Small intestine (tissue), 7 donors: ENCODE results near the gene TMEM179. TPM values are rescaled to one million over a fixed set of nuclear protein-coding genes. Genes with fewer than 3 reads are reported as not detected.

Experiments
- DNase-seq, 2 donors: peaks; one replicate each; pipeline versions ENCODE4 v3.0.0 to v3.0.0-alpha.2; 2013
- FAIRE-seq: peaks from 2 replicates; lab custom pipeline; 2012; peaks lifted over from hg19 to GRCh38; lab: Jason Lieb, UNC
- H3K27ac ChIP-seq, 3 donors: one replicate each; pipeline ENCODE4 v1.5.1; 2013; ENCODE audit warnings: low read length in 2 of 3, mild to moderate bottlenecking in 2 of 3, control low read depth in 1 of 3, inconsistent platforms in 1 of 3, low read depth in 1 of 3, moderate library complexity in 1 of 3
- H3K27me3 ChIP-seq, 3 donors: one replicate each; pipeline ENCODE4 v1.6.1; 2013; ENCODE audit warnings: low read length in 3 of 3, inconsistent platforms in 1 of 3; ENCODE audit not compliant: control insufficient read depth in 3 of 3, insufficient read depth in 3 of 3
- H3K36me3 ChIP-seq, 3 donors: one replicate each; pipeline ENCODE4 v1.6.1; 2013; ENCODE audit warnings: low read length in 3 of 3, inconsistent platforms in 1 of 3, low read depth in 1 of 3, mild to moderate bottlenecking in 1 of 3, moderate library complexity in 1 of 3; ENCODE audit not compliant: control insufficient read depth in 3 of 3, insufficient read depth in 2 of 3
- H3K4me1 ChIP-seq, 3 donors: one replicate each; pipeline ENCODE4 v1.6.1; 2013; ENCODE audit warnings: low read length in 2 of 3, inconsistent platforms in 1 of 3, low read depth in 1 of 3, mild to moderate bottlenecking in 1 of 3, moderate library complexity in 1 of 3; ENCODE audit not compliant: control insufficient read depth in 3 of 3, insufficient read depth in 2 of 3
- H3K4me3 ChIP-seq, 3 donors: one replicate each; pipeline ENCODE4 v1.5.1; 2013; ENCODE audit warnings: low read length in 3 of 3, control low read depth in 1 of 3, inconsistent platforms in 1 of 3, low read depth in 1 of 3, mild to moderate bottlenecking in 1 of 3, moderate library complexity in 1 of 3
- H3K9me3 ChIP-seq, 2 donors: one replicate each; pipeline ENCODE4 v1.6.1; 2013; ENCODE audit warnings: low read depth in 1 of 2, low read length in 1 of 2; ENCODE audit not compliant: control insufficient read depth in 2 of 2, insufficient read depth in 1 of 2
- WGBS, 3 donors: extraction: QIAGEN DNeasy Blood & Tissue Kit; methylation state at CpG; one replicate each; pipeline ENCODE4 v1.1.7; 2013; 5-methylcytosine and 5-hydroxymethylcytosine counted together
- polyA plus RNA-seq, 4 donors: library from polyadenylated mRNA; stranded (reverse) in 3 of 4; unstranded in 1 of 4; fragments of 200-250 nt in 3 of 4; fragments of 120-200 nt in 1 of 4; gene quantifications; one replicate each; pipeline versions ENCODE4 v1.2.1 to v1.2.3, GENCODE V29; 2013
- donor health status: healthy with polysubstance abuse.
- donor health status: control.
- donor health status: control.
- donor health status: Bipolar disorder and iron deficiency.
- donor health status: healthy.

The TMEM179 gene
- polyA plus RNA-seq, 4 donors: 3.0 to 11.2 TPM; not detected in 2

DNA sequence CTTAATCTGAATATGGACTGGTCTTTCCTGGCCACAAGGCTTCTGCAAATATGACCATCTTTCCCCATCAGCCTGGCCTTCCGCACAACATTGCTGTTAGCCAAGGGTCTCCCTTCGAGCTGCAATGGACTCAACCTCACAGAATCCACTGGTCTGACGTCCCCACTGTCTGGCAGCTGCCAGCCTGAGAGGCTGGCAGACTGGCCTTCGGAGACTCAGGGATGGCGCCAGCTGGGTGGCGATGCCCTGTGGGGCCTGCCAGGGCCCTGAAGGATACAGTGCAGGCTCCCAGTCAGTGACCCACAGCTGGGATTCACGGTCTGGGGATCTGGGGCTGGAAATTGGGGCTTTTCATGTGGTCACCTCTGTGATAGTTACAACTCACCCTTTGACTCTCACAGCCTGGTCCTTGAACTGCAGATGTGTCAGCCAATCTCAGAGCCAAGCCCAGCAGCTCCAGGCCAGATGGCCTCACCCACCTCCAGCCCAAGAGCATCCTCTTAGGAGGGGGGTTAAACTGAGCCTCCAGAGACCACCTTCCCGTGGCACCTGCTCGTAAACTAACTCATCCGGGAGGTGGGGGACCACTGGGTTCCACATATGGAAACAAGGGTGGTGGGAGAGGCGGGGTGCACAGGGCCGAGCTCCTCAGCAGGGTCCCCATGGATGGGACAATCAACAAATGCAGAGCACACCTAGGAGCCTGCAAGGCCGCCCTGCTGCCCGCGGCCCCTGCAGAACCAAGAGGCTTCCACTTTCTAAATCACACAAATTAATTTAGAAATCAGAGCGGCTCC is 46.1 kb downstream of the TMEM179 start:
- H3K36me3 ChIP-seq: no peaks in the 10 kb centered on the region
- DNase-seq (no peak), FAIRE-seq (no peak)
- H3K4me1 ChIP-seq: peaks cover 0 to 8% (median 0%) of the 10 kb centered on the region in 3 donors
- H3K27me3 ChIP-seq: no peaks in the 10 kb centered on the region
- 84 to 88% (median 85%) methylated on average over 15 to 16 of the region's 16 CpGs for WGBS, 3 donors
- no peaks in the 10 kb centered on the region for H3K9me3 ChIP-seq
- no peak overlapping the region for H3K27ac ChIP-seq
- no peak overlapping the region for H3K4me3 ChIP-seq

DNA sequence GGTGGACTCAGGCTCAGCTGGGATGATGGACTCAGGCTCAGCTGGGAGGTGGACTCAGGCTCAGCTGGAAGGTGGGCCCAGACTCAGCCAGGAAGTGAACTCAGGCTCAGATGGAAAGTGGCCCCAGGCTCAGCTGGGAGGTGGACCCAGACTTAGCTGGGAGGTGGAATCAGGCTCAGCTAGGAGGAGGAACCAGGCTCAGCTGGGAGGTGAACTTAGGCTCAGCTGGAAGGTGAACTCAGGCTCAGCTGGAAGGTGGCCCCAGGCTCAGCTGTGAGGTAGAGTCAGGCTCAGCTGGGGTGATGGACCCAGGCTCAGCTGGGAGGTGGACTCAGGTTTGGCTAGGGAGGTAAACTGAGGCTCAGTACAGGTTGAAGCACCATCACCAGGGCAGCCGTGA is 46.8 kb downstream of the TMEM179 start:
- no peak overlapping the region for H3K4me3 ChIP-seq
- peaks cover 0 to 8% (median 0%) of the 10 kb centered on the region in 3 donors for H3K4me1 ChIP-seq
- FAIRE-seq (no peak), DNase-seq (no peak)
- 90 to 96% (median 92%) methylated on average over 1 of the region's 1 CpG for WGBS, 3 donors
- H3K27me3 ChIP-seq: no peaks in the 10 kb centered on the region
- H3K27ac ChIP-seq: no peak overlapping the region
- no peaks in the 10 kb centered on the region for H3K36me3 ChIP-seq
- no peaks in the 10 kb centered on the region for H3K9me3 ChIP-seq

DNA sequence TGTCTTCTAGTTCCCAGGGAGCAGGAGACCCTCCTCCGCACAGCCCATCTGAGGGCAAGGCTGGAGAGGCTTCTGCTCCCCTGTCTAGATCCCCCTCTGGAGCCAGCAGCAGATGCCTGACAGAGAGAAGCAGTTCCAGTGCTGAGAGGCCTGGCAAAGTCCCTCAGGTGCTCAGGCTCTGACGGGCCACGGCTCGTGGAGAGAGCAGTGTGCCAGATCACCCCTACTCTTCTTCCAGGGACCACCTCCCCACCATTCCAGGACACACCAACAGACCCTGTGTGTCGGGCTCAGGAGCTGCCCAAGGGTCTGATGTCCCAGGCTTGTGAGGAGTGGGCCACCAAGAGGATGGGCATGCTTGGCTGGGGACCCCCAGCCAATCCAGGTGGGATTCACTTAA is 47.5 kb downstream of the TMEM179 start:
- no peak for FAIRE-seq
- Histone ChIP-seq H3K36me3 (no peaks in the 10 kb centered on the region), H3K27me3 (no peaks in the 10 kb centered on the region), H3K9me3 (no peaks in the 10 kb centered on the region), H3K27ac (no peak overlapping the region), H3K4me1 (peaks cover 0 to 8% (median 0%) of the 10 kb centered on the region in 3 donors), H3K4me3 (no peak overlapping the region)
- 75 to 91% (median 86%) methylated on average over 5 of the region's 5 CpGs for WGBS, 3 donors
- no peak for DNase-seq

DNA sequence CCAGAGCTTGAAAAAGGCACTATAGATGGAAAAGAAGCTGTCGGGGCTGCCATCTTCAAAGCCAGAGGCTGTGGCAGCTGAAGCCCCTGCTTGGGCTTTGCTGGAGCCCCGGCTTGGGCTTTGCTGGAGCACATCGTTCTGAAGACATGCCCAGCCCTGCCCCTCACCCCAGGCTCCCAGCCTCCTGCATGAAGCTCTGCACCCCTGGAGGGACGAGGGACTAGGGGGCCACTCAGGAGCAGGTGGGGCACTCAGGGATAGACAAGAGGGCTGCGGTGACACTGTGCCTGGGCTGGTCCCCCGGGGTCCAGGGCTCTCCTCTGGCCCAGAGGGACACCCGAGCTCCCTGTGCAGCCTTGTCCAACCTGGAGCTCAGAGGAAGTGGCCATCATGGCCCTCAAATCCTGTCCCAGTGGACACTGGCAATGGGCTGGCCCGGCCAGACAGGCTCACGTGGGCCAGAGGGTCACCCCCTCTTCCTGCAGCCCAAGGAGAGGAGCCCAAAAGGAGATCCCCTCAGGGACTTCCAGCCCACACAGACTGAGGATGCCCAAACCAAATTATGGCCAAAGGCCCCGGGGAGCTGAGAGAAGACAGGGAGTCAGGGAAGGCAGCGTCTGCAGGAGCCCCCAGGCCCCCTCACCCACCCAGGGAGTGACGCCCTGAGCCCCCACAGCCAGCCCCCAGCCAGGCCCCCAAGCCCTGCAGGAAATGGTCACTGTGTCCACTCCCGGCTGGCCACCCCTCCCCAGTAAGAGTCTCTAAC is 48.1 kb downstream of the TMEM179 start:
- Histone ChIP-seq H3K27ac (no peak overlapping the region), H3K4me1 (peaks cover 0 to 8% (median 0%) of the 10 kb centered on the region in 3 donors), H3K4me3 (no peak overlapping the region), H3K9me3 (no peaks in the 10 kb centered on the region), H3K36me3 (no peaks in the 10 kb centered on the region), H3K27me3 (no peaks in the 10 kb centered on the region)
- no peak for DNase-seq
- FAIRE-seq: no peak
- 55 to 73% (median 66%) methylated on average over 12 to 13 of the region's 13 CpGs for WGBS, 3 donors

DNA sequence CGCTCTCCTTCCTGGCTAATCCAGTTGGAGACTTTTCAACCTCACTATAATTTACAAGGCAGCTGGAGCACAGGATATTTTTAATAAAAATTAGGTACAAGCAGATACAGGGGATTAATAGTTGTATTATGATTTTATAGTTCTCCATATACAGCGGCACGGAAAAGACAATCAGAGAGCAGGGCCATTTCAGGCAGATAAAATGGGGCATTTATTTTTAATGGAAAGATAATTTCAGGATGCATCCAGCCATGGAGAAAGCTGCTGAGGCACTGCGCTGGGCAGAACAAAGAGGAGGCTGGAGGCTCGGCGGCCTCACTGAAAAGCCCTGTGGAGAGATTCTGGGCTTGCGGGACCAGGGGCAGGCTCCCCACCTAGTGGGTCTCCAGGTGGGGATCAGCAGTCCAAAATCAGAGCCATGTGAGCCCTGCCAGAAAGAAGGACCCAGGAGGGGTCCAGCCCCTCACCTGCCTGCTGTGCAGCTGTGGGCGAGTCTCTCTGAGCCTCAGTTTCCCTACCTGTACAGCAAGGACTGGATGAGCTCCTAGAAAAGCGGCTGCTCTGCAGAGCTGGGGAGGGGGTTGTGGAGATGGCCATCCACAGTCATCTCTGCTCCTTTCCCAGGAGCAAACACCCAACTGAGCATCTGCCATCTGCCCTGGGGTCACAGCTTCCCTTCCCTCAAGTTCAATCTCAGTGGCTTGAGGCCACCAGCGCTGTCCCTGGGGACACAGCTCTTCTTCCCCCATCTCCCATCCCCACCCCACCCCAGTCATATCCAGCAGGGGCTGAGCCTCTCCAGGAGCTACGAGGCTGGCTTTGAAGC is 48.9 kb downstream of the TMEM179 start:
- Histone ChIP-seq H3K4me1 (peaks cover 0 to 8% (median 0%) of the 10 kb centered on the region in 3 donors), H3K27me3 (no peaks in the 10 kb centered on the region), H3K9me3 (no peaks in the 10 kb centered on the region), H3K36me3 (no peaks in the 10 kb centered on the region), H3K27ac (no peak overlapping the region), H3K4me3 (no peak overlapping the region)
- no peak for DNase-seq
- 89 to 93% (median 89%) methylated on average over 11 of the region's 11 CpGs for WGBS, 3 donors
- FAIRE-seq: no peak

DNA sequence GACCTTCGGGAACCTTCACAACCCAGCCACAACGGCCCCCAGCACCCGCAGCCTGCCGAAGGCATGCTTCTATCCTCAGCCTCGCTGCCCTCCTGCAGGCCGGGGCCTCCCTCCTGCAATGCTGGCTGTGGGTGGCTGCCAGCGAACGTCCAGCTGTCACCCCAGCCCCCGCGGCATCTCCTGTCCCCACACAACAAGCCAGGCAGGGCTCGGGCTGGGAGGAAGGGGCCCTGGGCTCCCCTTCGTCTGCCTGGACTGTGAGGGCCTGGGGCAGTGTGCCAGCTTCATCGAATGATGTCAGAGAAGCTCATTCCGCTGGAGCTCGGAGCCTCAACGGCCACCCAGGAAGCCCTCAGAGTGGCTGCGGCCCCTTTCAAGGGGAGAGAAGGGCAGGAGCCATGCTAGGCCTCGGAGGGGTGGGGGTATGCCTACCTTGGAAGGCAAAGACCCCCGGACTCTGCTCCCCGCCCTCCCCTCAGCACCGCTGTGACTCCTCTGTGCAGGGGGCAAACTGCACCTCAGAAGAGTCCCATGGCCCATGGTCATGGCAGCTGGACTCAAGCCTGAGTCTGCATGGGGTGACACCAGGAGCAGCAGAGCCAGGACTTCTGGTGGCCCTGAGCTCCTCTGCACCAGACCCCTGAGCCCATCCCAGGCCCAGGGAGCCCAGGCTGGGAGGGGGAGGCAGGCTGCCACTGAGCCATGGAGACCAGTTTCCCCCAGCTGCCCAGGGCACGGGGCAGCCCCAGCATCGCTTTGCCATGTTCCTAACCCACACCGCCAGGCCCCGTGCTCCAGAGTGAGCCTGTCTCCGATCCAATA is 49.8 kb downstream of the TMEM179 start:
- Histone ChIP-seq H3K36me3 (no peaks in the 10 kb centered on the region), H3K27me3 (no peaks in the 10 kb centered on the region), H3K4me3 (no peak overlapping the region), H3K9me3 (peaks cover 0 to 4% of the 10 kb centered on the region in 2 donors), H3K4me1 (peaks cover 0 to 8% (median 0%) of the 10 kb centered on the region in 3 donors), H3K27ac (no peak overlapping the region)
- WGBS, 3 donors: 61 to 79% (median 65%) methylated on average over 21 to 26 of the region's 26 CpGs
- no peak for FAIRE-seq
- peak in 1 of 2 donors; percentile 28 for DNase-seq

DNA sequence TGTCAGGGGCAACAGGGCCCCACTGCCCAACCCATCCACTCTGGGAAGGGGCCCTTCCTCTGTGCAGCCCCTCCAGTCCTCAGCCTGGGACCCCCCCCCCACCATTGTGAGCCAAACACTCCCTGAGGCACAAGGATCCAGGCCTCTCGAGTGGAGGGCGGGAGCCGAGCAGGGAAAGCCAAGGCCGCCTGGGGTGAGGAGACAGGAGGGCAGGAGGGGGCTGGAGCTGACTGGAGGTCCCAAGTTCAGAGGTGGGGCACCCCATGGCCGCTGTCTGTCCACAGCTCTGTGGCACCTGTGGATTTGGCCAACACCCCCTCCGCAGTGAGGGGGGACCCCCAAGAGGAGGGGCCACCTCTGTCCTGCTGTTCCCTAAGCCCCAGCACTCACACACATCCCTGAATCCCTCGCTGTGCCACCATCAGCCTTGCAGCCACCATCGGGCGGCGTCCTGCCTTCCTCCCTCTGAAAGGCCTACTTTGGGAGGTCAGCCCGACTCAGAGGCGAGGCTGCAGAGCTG is 50.4 kb downstream of the TMEM179 start:
- no peak for DNase-seq
- no peak for FAIRE-seq

More for the DNA sequence above, 50.4 kb downstream of the TMEM179 start:
- Histone ChIP-seq H3K9me3 (peaks cover 0 to 4% of the 10 kb centered on the region in 2 donors), H3K4me1 (peaks cover 0 to 8% (median 0%) of the 10 kb centered on the region in 3 donors), H3K36me3 (no peaks in the 10 kb centered on the region), H3K27ac (no peak overlapping the region), H3K4me3 (no peak overlapping the region), H3K27me3 (no peaks in the 10 kb centered on the region)
- 71 to 80% (median 78%) methylated on average over 11 to 12 of the region's 12 CpGs for WGBS, 3 donors
